Lower lobe of right lung (tissue), 2 donors: ENCODE results near the gene GNRHR. TPM values are rescaled to one million over a fixed set of nuclear protein-coding genes. Genes with fewer than 3 reads are reported as not detected.

Experiments
- ATAC-seq, 2 donors: fragments of 200-7000 bp; cut with Tn5 transposase; one replicate each; pipeline ENCODE4 v1.9.1; 2020 to 2022; ENCODE audit warnings: mild to moderate bottlenecking in 2 of 2, moderate library complexity in 2 of 2
- DNase-seq: peaks from one replicate; pipeline ENCODE4 v3.0.0-alpha.2; 2020
- H3K27ac ChIP-seq: fragments of 200-600 bp; one replicate; pipeline ENCODE4 v1.8.0; 2022
- H3K27me3 ChIP-seq: fragments of 200-600 bp; one replicate; pipeline ENCODE4 v1.8.0; 2022; ENCODE audit warnings: low read depth
- H3K36me3 ChIP-seq: fragments of 200-600 bp; one replicate; pipeline ENCODE4 v1.8.0; 2022; ENCODE audit warnings: mild to moderate bottlenecking
- H3K4me1 ChIP-seq: fragments of 200-600 bp; one replicate; pipeline ENCODE4 v1.8.0; 2022
- H3K4me3 ChIP-seq: fragments of 200-600 bp; one replicate; pipeline ENCODE4 v1.8.0; 2022; ENCODE audit warnings: mild to moderate bottlenecking
- H3K9me3 ChIP-seq: fragments of 200-600 bp; one replicate; pipeline ENCODE4 v1.8.0; 2022
- intact Hi-C: fragments of 100-400 bp; cut with DNase I; formaldehyde crosslinking; loops from one replicate; pipeline ENCODE4 v1.11.0; 2022
- total RNA-seq: library from RNA; stranded (reverse); fragmentation: NEBNext Ultra II Directional; extraction: Animal tissue kit (Norgen Biotek cat#: 25700); gene quantifications from one replicate; pipeline ENCODE4 v1.2.1, GENCODE V29; 2021
- TF ChIP-seq, protein P1 (sequence below): fragments of 200-600 bp; IDR thresholded peaks from one replicate; pipeline ENCODE4 v1.8.0; 2022; ENCODE audit warnings: antibody characterized with exemption, mild to moderate bottlenecking
- donor health status: DM: no; HTN: yes; CAD: no; lungs with severe emphysema.

The GNRHR gene
- total RNA-seq, 1 donor from 2014 or later: not detected

DNA sequence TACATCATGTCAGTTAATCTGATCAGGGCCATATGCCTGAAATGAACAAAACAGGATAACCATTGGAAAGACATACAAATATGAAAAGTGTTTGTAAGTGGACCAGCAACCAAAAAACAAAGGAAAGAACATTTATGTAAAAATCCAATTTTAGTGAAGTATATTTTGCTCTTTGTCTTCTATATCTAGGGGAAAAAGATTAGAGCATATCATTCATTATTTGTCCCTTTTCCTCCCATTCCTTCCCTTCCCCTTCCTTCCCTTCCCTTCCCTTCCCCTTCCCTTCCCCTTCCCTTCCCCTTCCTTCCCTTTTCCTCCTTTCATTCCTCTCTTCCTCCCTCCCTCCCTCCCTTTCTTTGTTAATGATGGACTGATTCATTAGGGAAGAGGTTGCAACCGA, 1.8 kb upstream of the GNRHR start:
- TF ChIP-seq, protein P1, sequence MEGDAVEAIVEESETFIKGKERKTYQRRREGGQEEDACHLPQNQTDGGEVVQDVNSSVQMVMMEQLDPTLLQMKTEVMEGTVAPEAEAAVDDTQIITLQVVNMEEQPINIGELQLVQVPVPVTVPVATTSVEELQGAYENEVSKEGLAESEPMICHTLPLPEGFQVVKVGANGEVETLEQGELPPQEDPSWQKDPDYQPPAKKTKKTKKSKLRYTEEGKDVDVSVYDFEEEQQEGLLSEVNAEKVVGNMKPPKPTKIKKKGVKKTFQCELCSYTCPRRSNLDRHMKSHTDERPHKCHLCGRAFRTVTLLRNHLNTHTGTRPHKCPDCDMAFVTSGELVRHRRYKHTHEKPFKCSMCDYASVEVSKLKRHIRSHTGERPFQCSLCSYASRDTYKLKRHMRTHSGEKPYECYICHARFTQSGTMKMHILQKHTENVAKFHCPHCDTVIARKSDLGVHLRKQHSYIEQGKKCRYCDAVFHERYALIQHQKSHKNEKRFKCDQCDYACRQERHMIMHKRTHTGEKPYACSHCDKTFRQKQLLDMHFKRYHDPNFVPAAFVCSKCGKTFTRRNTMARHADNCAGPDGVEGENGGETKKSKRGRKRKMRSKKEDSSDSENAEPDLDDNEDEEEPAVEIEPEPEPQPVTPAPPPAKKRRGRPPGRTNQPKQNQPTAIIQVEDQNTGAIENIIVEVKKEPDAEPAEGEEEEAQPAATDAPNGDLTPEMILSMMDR: no peak
- intact Hi-C loops: no loop called here
- H3K36me3 ChIP-seq: no peaks in the 10 kb centered on the region
- H3K27me3 ChIP-seq: no peaks in the 10 kb centered on the region
- DNase-seq: no peak
- H3K27ac ChIP-seq: no peak overlapping the region
- no peaks in the 10 kb centered on the region for H3K9me3 ChIP-seq
- H3K4me1 ChIP-seq: no peaks in the 10 kb centered on the region
- ATAC-seq: no peak
- H3K4me3 ChIP-seq: no peak overlapping the region

DNA sequence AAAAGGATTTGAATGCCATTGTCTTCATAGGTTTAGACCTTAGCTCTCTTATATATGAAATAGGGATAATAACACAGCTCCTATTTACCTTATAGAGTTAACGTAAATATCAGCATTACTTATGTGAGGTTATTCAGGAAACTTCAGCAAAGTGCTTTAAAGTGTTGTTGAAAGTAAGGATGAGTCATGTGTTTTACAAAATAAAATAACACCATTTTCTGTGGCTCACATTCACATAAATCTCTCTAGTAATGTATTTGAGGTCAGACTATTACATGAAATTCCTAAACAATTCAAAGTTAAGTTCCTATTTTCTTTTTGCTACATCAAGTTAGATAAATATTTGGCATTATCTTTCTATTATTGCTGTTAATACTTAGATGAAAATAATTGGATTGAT, 2.9 kb downstream of the GNRHR start:
- Histone ChIP-seq H3K9me3 (no peaks in the 10 kb centered on the region), H3K36me3 (no peaks in the 10 kb centered on the region), H3K4me3 (no peak overlapping the region), H3K4me1 (no peaks in the 10 kb centered on the region), H3K27ac (no peak overlapping the region), H3K27me3 (no peaks in the 10 kb centered on the region)
- TF ChIP-seq, protein P1: no peak
- DNase-seq (no peak), ATAC-seq (no peak)
- intact Hi-C loops: no loop called here

DNA sequence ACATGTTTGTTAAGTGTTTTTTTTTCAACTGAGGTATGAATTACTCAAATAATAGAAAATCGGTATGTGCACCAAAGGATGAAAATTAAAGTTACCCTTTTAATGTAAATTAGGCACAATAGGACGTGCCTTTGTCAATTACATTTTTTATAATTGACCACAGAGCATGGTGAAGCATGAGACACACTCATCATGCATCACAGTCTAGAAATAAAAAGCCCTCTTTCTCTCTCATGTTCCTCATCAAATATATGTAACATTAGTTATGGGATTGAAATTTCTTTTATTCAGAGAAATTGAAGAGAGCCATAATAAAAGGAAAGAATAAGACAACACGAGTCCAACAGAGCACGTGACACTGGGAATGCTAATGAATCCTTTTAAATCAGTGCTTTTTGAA, 3.5 kb downstream of the GNRHR start:
- Histone ChIP-seq H3K27me3 (no peaks in the 10 kb centered on the region), H3K4me1 (no peaks in the 10 kb centered on the region), H3K36me3 (no peaks in the 10 kb centered on the region), H3K9me3 (no peaks in the 10 kb centered on the region), H3K4me3 (no peak overlapping the region), H3K27ac (no peak overlapping the region)
- intact Hi-C loops: no loop called here
- DNase-seq (no peak), ATAC-seq (no peak)
- TF ChIP-seq, protein P1: no peak

DNA sequence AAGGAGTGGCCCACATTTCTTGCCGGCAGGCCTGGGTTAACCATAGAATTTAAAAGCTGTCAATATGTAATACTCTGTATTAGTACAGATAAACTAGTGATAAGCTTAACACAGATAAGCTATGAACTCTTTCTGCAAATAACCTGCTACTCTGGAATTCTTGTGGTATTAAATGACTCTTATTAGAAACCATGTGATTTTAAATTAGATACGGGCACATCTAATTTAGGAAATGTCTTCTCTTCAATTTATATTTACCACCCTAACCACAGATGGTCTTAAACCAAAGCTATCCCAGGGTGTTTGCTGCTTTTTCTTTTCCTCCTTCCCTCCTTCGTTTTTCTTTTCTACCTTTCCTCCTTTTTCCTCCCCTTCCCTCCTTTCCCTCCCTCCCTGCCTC, 4.9 kb downstream of the GNRHR start:
- H3K4me3 ChIP-seq: no peak overlapping the region
- H3K27me3 ChIP-seq: no peaks in the 10 kb centered on the region
- H3K27ac ChIP-seq: no peak overlapping the region
- H3K36me3 ChIP-seq: no peaks in the 10 kb centered on the region
- intact Hi-C loops: no loop called here
- H3K4me1 ChIP-seq: no peaks in the 10 kb centered on the region
- no peaks in the 10 kb centered on the region for H3K9me3 ChIP-seq
- ATAC-seq (no peak), DNase-seq (no peak)
- TF ChIP-seq, protein P1: no peak

DNA sequence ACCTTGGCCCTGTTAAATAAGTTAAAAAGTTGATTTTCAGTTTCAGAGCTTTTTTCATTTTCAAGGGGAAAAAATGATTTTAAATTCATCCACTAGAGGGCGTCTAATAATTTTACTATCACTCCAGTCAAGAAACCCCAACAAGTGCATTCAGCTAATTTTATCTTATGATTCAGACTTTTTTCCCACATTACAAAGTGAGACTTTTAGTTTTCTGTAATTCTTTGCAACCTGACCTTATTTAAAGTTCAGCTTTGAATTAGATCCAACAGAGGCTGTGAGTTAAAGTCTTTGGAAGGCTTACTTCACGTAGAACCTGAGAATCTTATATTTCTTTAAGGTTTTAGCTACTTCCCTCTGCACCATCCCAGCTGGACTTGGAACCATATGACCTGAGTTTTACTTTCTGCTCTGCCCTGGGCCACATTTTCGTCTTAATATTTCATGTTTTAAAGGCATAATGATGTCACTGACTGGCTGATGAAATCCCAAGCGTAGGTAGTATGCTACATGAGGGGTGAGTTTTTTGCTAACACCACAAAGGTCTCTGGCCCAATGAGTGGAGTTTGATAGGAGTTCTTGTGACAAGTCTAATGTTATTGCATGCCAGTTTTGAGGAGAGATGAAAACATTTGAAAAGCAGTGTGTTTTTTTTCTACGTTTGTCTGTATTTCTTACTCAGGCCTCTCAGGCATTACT, 7.2 kb downstream of the GNRHR start:
- Histone ChIP-seq H3K9me3 (no peaks in the 10 kb centered on the region), H3K27me3 (no peaks in the 10 kb centered on the region), H3K4me1 (no peaks in the 10 kb centered on the region), H3K4me3 (no peak overlapping the region), H3K36me3 (no peaks in the 10 kb centered on the region), H3K27ac (no peak overlapping the region)
- TF ChIP-seq, protein P1: peak; percentile 66
- ATAC-seq: no peak
- intact Hi-C loops: no loop called here
- no peak for DNase-seq
